Activated CD8-positive, alpha-beta T cell treated with anti-CD3 and anti-CD28 coated beads for 36 hours (primary cell): ENCODE data around the gene RIMOC1. TPM values are rescaled to one million over a fixed set of nuclear protein-coding genes. Genes with fewer than 3 reads are reported as not detected.
"Not testable (repeated sequence)": the region's sequence is repeated elsewhere in the genome, so short reads cannot be mapped to it uniquely, and the experiment has no call there.

Experiments used
- ATAC-seq: fragments of 200-7000 bp; cut with Tn5 transposase; one replicate; pipeline ENCODE4 v1.10.0; 2021; ENCODE audit warnings: mild to moderate bottlenecking, moderate library complexity
- CTCF ChIA-PET: fragments of 350-600 bp; sonication (Branson Sonifier 250); formaldehyde crosslinking; loops from one replicate; lab custom pipeline; 2021; ENCODE audit warnings: antibody characterized with exemption; lab: Charles Lee
- POLR2A ChIA-PET: fragments of 350-600 bp; sonication (Branson Sonifier 250); formaldehyde crosslinking; loops from one replicate; lab custom pipeline; 2021; ENCODE audit warnings: antibody characterized with exemption; lab: Charles Lee
- DNase-seq: peaks from one replicate; pipeline ENCODE4 v3.0.0-alpha.2; 2020
- H3K27ac Mint-ChIP-seq: one replicate; pipeline ENCODE4 v1.8.0; 2021; ENCODE audit warnings: mild to moderate bottlenecking, mixed read lengths
- H3K27me3 Mint-ChIP-seq: one replicate; pipeline ENCODE4 v1.8.0; 2021; ENCODE audit warnings: mixed read lengths
- H3K36me3 Mint-ChIP-seq: one replicate; pipeline ENCODE4 v1.8.0; 2021; ENCODE audit warnings: low read depth, mixed read lengths
- H3K4me1 Mint-ChIP-seq: one replicate; pipeline ENCODE4 v1.8.0; 2021; ENCODE audit warnings: low read depth, mixed read lengths
- H3K4me3 Mint-ChIP-seq: one replicate; pipeline ENCODE4 v1.8.0; 2021; ENCODE audit warnings: mild to moderate bottlenecking, moderate library complexity, mixed read lengths
- H3K9me3 Mint-ChIP-seq: one replicate; pipeline ENCODE4 v1.8.0; 2021; ENCODE audit warnings: mixed read lengths
- CTCF ChIP-seq: fragments of 200-600 bp; IDR thresholded peaks from one replicate; pipeline ENCODE4 v1.8.0; 2022; ENCODE audit warnings: antibody characterized with exemption, mild to moderate bottlenecking
- intact Hi-C: fragments of 100-400 bp; cut with micrococcal nuclease; formaldehyde crosslinking; loops from one replicate; pipeline ENCODE4 v1.10.0; 2022
- total RNA-seq, 2 experiments: library from RNA; stranded (reverse); gene quantifications; one replicate each; pipeline ENCODE4 v1.2.3, GENCODE V29; 2021

Gene RIMOC1
- total RNA-seq, 2 experiments from 2014 or later, result 19.5 to 19.8 TPM

- peaks cover 11% of the 10 kb centered on the region for H3K4me1 Mint-ChIP-seq
- no peak overlapping the region for H3K4me3 Mint-ChIP-seq
- H3K9me3 Mint-ChIP-seq, result no peaks in the 10 kb centered on the region
- peaks cover 25% of the 10 kb centered on the region for H3K36me3 Mint-ChIP-seq
- intact Hi-C loops, result loop anchor here (5.0 kb wide), 1 partner anchor 70 kb away; no protein-coding TSS in a partner anchor
- no peaks in the 10 kb centered on the region for H3K27me3 Mint-ChIP-seq
- ChIA-PET CTCF (interaction anchor here (1.2 kb wide), 2 partner anchors 71 to 130 kb away, joined by 3 to 5 read pairs; no protein-coding TSS in a partner anchor), POLR2A (interaction anchor here (0.9 to 1.4 kb wide), 3 partner anchors 23 to 71 kb away, joined by 3 to 5 read pairs (median 3); partner anchors contain the start of gene RIMOC1)
- DNase-seq (no peak), ATAC-seq (no peak)
- H3K27ac Mint-ChIP-seq, result no peak overlapping the region
- TF ChIP-seq CTCF, result no peak
These were observed 23.5 kb downstream of the RIMOC1 start for GRCh38 chr5:41927604-41928003.

- no peak for DNase-seq
- intact Hi-C loops, result loop anchor here (5.0 kb wide), 1 partner anchor 72 kb away; no protein-coding TSS in a partner anchor
- POLR2A ChIA-PET, result no interaction called here
These were observed 24.9 kb downstream of the RIMOC1 start for GRCh38 chr5:41929035-41929434.

GRCh38 chr5:41932770-41933169 is 28.6 kb downstream of the RIMOC1 start:
- Mint-ChIP-seq H3K9me3 (no peaks in the 10 kb centered on the region), H3K36me3 (peaks cover 36% of the 10 kb centered on the region), H3K27ac (no peak overlapping the region), H3K27me3 (no peaks in the 10 kb centered on the region), H3K4me3 (no peak overlapping the region), H3K4me1 (no peaks in the 10 kb centered on the region)
- ATAC-seq (no peak), DNase-seq (no peak)
- intact Hi-C loops, result no loop called here
- no peak for TF ChIP-seq CTCF
- POLR2A ChIA-PET, result no interaction called here
- CTCF ChIA-PET, result interaction anchor here (1.0 kb wide), 1 partner anchor 76 kb away, joined by 4 read pairs; no protein-coding TSS in a partner anchor

More at GRCh38 chr5:41929035-41929434, 24.9 kb downstream of the RIMOC1 start:
- Mint-ChIP-seq H3K4me1 (peaks cover 11% of the 10 kb centered on the region), H3K27ac (no peak overlapping the region), H3K4me3 (no peak overlapping the region), H3K27me3 (no peaks in the 10 kb centered on the region), H3K36me3 (peaks cover 29% of the 10 kb centered on the region), H3K9me3 (no peaks in the 10 kb centered on the region)
- ATAC-seq, result no peak
- CTCF ChIA-PET, result interaction anchor here (1.0 to 1.6 kb wide), 4 partner anchors 25 to 128 kb away, joined by 3 to 7 read pairs (median 4); partner anchors contain the start of gene RIMOC1
- TF ChIP-seq CTCF, result no peak

- H3K9me3 Mint-ChIP-seq, result no peaks in the 10 kb centered on the region
- ChIA-PET CTCF (interaction anchor here (0.8 kb wide), 1 partner anchor 93 kb away, joined by 3 read pairs; no protein-coding TSS in a partner anchor), POLR2A (no interaction called here)
- no peak for TF ChIP-seq CTCF
- peaks cover 37% of the 10 kb centered on the region for H3K36me3 Mint-ChIP-seq
- intact Hi-C loops, result no loop called here
- no peaks in the 10 kb centered on the region for H3K4me1 Mint-ChIP-seq
- no peak for ATAC-seq
- no peaks in the 10 kb centered on the region for H3K27me3 Mint-ChIP-seq
- DNase-seq, result no peak
- no peak overlapping the region for H3K27ac Mint-ChIP-seq
- H3K4me3 Mint-ChIP-seq, result no peak overlapping the region
These were observed 31.4 kb downstream of the RIMOC1 start for GRCh38 chr5:41935544-41935943.

- no peak overlapping the region for H3K4me3 Mint-ChIP-seq
- no peak overlapping the region for H3K27ac Mint-ChIP-seq
- no peak for TF ChIP-seq CTCF
- ATAC-seq (no peak), DNase-seq (no peak)
- no peaks in the 10 kb centered on the region for H3K4me1 Mint-ChIP-seq
- H3K27me3 Mint-ChIP-seq, result no peaks in the 10 kb centered on the region
- ChIA-PET CTCF (no interaction called here), POLR2A (no interaction called here)
- H3K36me3 Mint-ChIP-seq, result peaks cover 21% of the 10 kb centered on the region
- H3K9me3 Mint-ChIP-seq, result no peaks in the 10 kb centered on the region
- intact Hi-C loops, result no loop called here
These were observed 36.5 kb downstream of the RIMOC1 start for GRCh38 chr5:41940641-41941040.

- H3K36me3 Mint-ChIP-seq, CTCF ChIA-PET: not testable (repeated sequence)
These were observed 41.3 kb downstream of the RIMOC1 start for GRCh38 chr5:41945332-41945955.

More at GRCh38 chr5:41945332-41945955, 41.3 kb downstream of the RIMOC1 start:
- H3K9me3 Mint-ChIP-seq, H3K27ac Mint-ChIP-seq, DNase-seq, H3K27me3 Mint-ChIP-seq, H3K4me1 Mint-ChIP-seq, ATAC-seq, POLR2A ChIA-PET, H3K4me3 Mint-ChIP-seq, intact Hi-C loops: not testable (repeated sequence)
